DND-41 (cell line): ENCODE data around the gene NKX2-3.

Experiments used
- ATAC-seq: fragments of 200-7000 bp; cut with Tn5 transposase; 3 replicates; pipeline ENCODE4 v1.9.1; 2021; ENCODE audit warnings: low read depth; ENCODE audit not compliant: insufficient read depth
- DNase-seq: peaks from one replicate; pipeline ENCODE4 v3.0.0-alpha.2; 2020
- H2AFZ ChIP-seq: 2 replicates; pipeline ENCODE4 v1.6.0; 2012; ENCODE audit warnings: low read depth, low read length
- H3K27ac ChIP-seq: 2 replicates; pipeline ENCODE4 v1.5.1; 2012; ENCODE audit warnings: low read length, inconsistent platforms
- H3K27me3 ChIP-seq: fragments of 200-600 bp; sonication (generic); 2 replicates; pipeline ENCODE4 v1.6.0; 2012; ENCODE audit warnings: low read length, mild to moderate bottlenecking, inconsistent platforms; ENCODE audit not compliant: insufficient read depth, poor library complexity
- H3K36me3 ChIP-seq: 2 replicates; pipeline ENCODE4 v1.5.1; 2012; ENCODE audit warnings: low read length, inconsistent platforms; ENCODE audit not compliant: insufficient read depth
- H3K4me1 ChIP-seq: 2 replicates; pipeline ENCODE4 v1.5.1; 2012; ENCODE audit warnings: mild to moderate bottlenecking, low read length; ENCODE audit not compliant: insufficient read depth
- H3K4me2 ChIP-seq: 2 replicates; pipeline ENCODE4 v1.6.0; 2012; ENCODE audit warnings: mild to moderate bottlenecking, moderate library complexity, low read length, inconsistent platforms; ENCODE audit not compliant: insufficient read depth
- H3K4me3 ChIP-seq, 2 experiments: fragments of 200-600 bp in 1 of 2; shearing (Covaris generic) in 1 of 2; 2 replicates each; pipeline ENCODE4 v1.5.1; 2012 to 2016; ENCODE audit warnings: inconsistent platforms in 2 of 2, low read length in 2 of 2, mild to moderate bottlenecking in 2 of 2, low read depth in 1 of 2, moderate library complexity in 1 of 2
- H3K79me2 ChIP-seq: 2 replicates; pipeline ENCODE4 v1.6.0; 2012; ENCODE audit warnings: low read length, inconsistent platforms; ENCODE audit not compliant: insufficient read depth
- H3K9ac ChIP-seq: 2 replicates; pipeline ENCODE4 v1.6.0; 2012; ENCODE audit warnings: low read depth, mild to moderate bottlenecking, inconsistent platforms, low read length, moderate library complexity
- H3K9me3 ChIP-seq: 2 replicates; pipeline ENCODE4 v1.5.1; 2012; ENCODE audit warnings: low read length, moderate library complexity, mild to moderate bottlenecking, inconsistent platforms; ENCODE audit not compliant: insufficient read depth, severe bottlenecking
- H4K20me1 ChIP-seq: 2 replicates; pipeline ENCODE4 v1.6.0; 2012; ENCODE audit warnings: low read length; ENCODE audit not compliant: insufficient read depth
- EZH2 ChIP-seq: IDR thresholded peaks from 3 replicates; pipeline ENCODE4 v1.6.1; 2012; ENCODE audit warnings: borderline replicate concordance, low read depth, mild to moderate bottlenecking, moderate library complexity, low read length, inconsistent platforms; ENCODE audit not compliant: severe bottlenecking
- TF ChIP-seq, protein P1 (sequence below): IDR thresholded peaks from 2 replicates; pipeline ENCODE4 v1.5.1; 2012; ENCODE audit warnings: borderline replicate concordance, low read length, moderate library complexity, mild to moderate bottlenecking; ENCODE audit not compliant: poor library complexity, severe bottlenecking; ENCODE audit errors: extremely low read depth

The NKX2-3 gene

DNA sequence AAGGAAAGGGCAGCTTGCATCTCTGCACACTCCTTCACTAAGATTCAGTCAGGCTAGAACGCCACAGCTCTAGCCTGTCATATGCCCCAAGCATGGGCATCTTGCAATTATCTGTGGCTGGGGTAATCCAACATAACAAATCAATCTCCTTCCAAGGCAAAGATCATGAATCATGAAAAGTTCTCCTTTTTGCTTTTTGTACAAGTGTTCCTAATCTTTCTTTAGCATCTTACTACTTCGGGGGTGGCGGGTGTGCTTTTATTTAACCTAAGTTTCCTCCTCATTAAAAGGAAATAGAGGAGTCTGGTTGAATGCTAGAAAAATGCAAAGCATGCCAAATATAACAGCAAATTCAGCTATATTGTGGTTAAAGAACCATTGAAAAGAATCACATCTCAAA, 43.5 kb upstream of the NKX2-3 start:
- Histone ChIP-seq H3K9ac (no peak overlapping the region), H3K36me3 (no peaks in the 10 kb centered on the region), H3K4me3 (no peak overlapping the region), H3K79me2 (no peaks in the 10 kb centered on the region), H3K27ac (no peak overlapping the region), H3K4me1 (no peaks in the 10 kb centered on the region), H4K20me1 (no peaks in the 10 kb centered on the region; the same call in 1 of the 2 replicates), H3K27me3 (peaks cover 12% of the 10 kb centered on the region), H3K4me2 (no peak overlapping the region), H2AFZ (no peak overlapping the region), H3K9me3 (no peaks in the 10 kb centered on the region)
- ATAC-seq, result no peak
- no peak for DNase-seq
- TF ChIP-seq EZH2, result no peak
- TF ChIP-seq, protein P1, sequence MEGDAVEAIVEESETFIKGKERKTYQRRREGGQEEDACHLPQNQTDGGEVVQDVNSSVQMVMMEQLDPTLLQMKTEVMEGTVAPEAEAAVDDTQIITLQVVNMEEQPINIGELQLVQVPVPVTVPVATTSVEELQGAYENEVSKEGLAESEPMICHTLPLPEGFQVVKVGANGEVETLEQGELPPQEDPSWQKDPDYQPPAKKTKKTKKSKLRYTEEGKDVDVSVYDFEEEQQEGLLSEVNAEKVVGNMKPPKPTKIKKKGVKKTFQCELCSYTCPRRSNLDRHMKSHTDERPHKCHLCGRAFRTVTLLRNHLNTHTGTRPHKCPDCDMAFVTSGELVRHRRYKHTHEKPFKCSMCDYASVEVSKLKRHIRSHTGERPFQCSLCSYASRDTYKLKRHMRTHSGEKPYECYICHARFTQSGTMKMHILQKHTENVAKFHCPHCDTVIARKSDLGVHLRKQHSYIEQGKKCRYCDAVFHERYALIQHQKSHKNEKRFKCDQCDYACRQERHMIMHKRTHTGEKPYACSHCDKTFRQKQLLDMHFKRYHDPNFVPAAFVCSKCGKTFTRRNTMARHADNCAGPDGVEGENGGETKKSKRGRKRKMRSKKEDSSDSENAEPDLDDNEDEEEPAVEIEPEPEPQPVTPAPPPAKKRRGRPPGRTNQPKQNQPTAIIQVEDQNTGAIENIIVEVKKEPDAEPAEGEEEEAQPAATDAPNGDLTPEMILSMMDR, result no peak

DNA sequence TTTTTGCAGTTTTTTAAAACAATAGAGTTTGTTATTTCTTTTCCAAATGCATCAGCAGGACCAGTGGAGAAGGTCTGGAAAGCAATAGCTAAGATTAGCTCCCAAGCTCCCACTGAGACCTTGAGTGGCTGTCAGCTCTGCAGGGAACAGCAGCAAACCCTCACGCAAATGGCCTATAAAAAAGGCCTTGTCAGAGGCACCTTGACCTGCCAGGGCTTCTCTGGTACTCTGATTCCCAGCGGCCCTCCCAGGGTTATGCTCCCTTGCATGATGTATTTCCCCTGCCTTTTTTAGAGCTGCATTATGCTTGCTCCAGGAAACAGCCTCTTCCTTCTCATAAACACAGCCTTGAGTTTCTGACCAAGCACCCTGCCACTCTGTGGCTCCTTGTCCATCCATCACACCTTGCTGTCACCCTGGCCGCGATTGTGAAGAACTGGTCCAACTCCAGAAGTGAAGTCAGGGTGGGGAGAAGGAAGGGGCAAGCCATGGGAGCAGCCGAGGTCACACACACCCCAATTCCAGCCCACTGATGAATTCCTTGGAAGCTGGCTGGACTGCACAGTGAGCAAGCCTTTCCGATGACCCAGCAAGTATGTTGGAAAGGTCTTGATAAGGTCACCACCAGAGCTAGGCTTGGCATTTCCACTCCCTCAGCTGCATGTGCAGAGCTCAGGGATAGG, 35.3 kb upstream of the NKX2-3 start:
- Histone ChIP-seq H3K9ac (no peak overlapping the region), H3K4me3 (no peak overlapping the region), H2AFZ (no peak overlapping the region), H3K27ac (no peak overlapping the region), H3K79me2 (no peaks in the 10 kb centered on the region), H3K4me1 (no peaks in the 10 kb centered on the region), H3K27me3 (no peaks in the 10 kb centered on the region), H3K9me3 (no peaks in the 10 kb centered on the region), H3K36me3 (no peaks in the 10 kb centered on the region), H4K20me1 (no peaks in the 10 kb centered on the region), H3K4me2 (no peak overlapping the region)
- no peak for TF ChIP-seq EZH2
- TF ChIP-seq, protein P1, result no peak
- DNase-seq (no peak), ATAC-seq (no peak)

DNA sequence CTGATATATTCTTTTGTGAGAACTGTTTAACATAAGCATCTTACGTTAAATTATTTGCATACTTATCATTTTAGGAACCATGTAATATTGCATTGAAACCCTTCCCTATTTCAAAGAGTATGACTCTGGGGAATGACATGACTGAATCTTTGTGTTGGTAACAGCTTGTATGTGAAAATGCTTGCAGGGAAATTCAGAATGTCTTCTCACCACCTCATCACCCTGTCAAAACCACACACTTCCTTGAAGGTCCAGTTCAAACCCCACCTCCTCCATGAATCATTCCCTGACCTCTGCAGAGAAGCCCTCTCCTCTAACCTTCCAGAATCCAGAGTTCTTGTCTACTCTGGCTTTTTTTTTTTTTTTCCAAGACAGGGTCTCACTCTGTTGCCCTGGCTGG, 26.3 kb upstream of the NKX2-3 start:
- no peaks in the 10 kb centered on the region for H3K79me2 ChIP-seq
- ATAC-seq (no peak), DNase-seq (no peak)
- no peaks in the 10 kb centered on the region for H3K9me3 ChIP-seq
- H3K4me3 ChIP-seq, result no peak overlapping the region
- H3K27me3 ChIP-seq, result peaks cover 4% of the 10 kb centered on the region
- H3K4me1 ChIP-seq, result no peaks in the 10 kb centered on the region
- no peak overlapping the region for H2AFZ ChIP-seq
- H3K4me2 ChIP-seq, result no peak overlapping the region
- no peaks in the 10 kb centered on the region for H3K36me3 ChIP-seq
- no peak for TF ChIP-seq EZH2
- TF ChIP-seq, protein P1, result no peak
- H3K9ac ChIP-seq, result no peak overlapping the region
- H3K27ac ChIP-seq, result no peak overlapping the region
- no peaks in the 10 kb centered on the region for H4K20me1 ChIP-seq
